GM12878 (cell line): Measurements from ENCODE around the gene ISG20. TPM values are rescaled to one million over a fixed set of nuclear protein-coding genes. Genes with fewer than 3 reads are reported as not detected.
A peak's percentile ranks its signal among the peaks of the same experiment; 100 is the strongest.

Source experiments
- ATAC-seq: fragments of 200-7000 bp; cut with Tn5 transposase; 3 replicates; pipeline ENCODE4 v1.9.1; 2020; ENCODE audit warnings: mild to moderate bottlenecking, moderate library complexity
- BruUV-seq: library from RNA; stranded (reverse); fragments of 400-500 nt; replicated peaks from 2 replicates; lab custom pipeline; 2021; lab: Mats Ljungman, UMichigan
- CTCF ChIA-PET: fragments of 300-600 bp; sonication (Branson Sonifier 250); formaldehyde crosslinking; extraction: SDS; loops from one replicate; lab custom pipeline; 2021; ENCODE audit warnings: inconsistent platforms; lab: Yijun Ruan, JAX
- POLR2A ChIA-PET: fragments of 350-600 bp; formaldehyde crosslinking; extraction: SDS; loops from one replicate; lab custom pipeline; 2021; ENCODE audit warnings: inconsistent platforms; lab: Charles Lee
- RAD21 ChIA-PET: fragments of 300-600 bp; sonication (Branson Sonifier 250); formaldehyde crosslinking; loops from one replicate; lab custom pipeline; 2023; ENCODE audit warnings: antibody characterized with exemption; ENCODE audit not compliant: unreplicated experiment; lab: Charles Lee
- SMC1A ChIA-PET: fragments of 300-600 bp; sonication (Branson Sonifier 250); formaldehyde crosslinking; loops from one replicate; lab custom pipeline; 2023; ENCODE audit not compliant: unreplicated experiment, uncharacterized antibody; lab: Charles Lee
- DNase-seq: peaks from one replicate; pipeline ENCODE4 v3.0.0-alpha.2; 2011; ENCODE audit warnings: low read depth, low spot score
- FAIRE-seq: peaks from 3 replicates; lab custom pipeline; 2011; peaks lifted over from hg19 to GRCh38; lab: Jason Lieb, UNC
- H2AFZ ChIP-seq: 2 replicates; pipeline ENCODE4 v1.6.0; 2011; ENCODE audit warnings: low read depth, low read length, control low read depth; ENCODE audit not compliant: control insufficient read depth
- H3K27ac ChIP-seq: 2 replicates; pipeline ENCODE4 v1.5.1; 2011; ENCODE audit warnings: control low read depth; ENCODE audit not compliant: control insufficient read depth, insufficient read depth
- H3K27me3 ChIP-seq, 2 experiments: replicated peaks in 1 of 2; 2 replicates each; pipeline versions ENCODE4 v1.6.0 to v1.6.1; 2011; ENCODE audit warnings: low read length in 1 of 2; ENCODE audit not compliant: control insufficient read depth in 2 of 2, insufficient read depth in 2 of 2
- H3K36me3 ChIP-seq, 2 experiments: 2 replicates each; pipeline ENCODE4 v1.5.1; 2011; ENCODE audit warnings: low read length in 1 of 2; ENCODE audit not compliant: control insufficient read depth in 2 of 2, insufficient read depth in 2 of 2
- H3K4me1 ChIP-seq: 2 replicates; pipeline ENCODE4 v1.6.1; 2011; ENCODE audit warnings: mild to moderate bottlenecking, low read length, moderate library complexity, mixed read lengths; ENCODE audit not compliant: control insufficient read depth, insufficient read depth
- H3K4me2 ChIP-seq: 2 replicates; pipeline ENCODE4 v1.6.0; 2011; ENCODE audit warnings: control low read depth; ENCODE audit not compliant: control insufficient read depth, insufficient read depth
- H3K4me3 ChIP-seq: fragments of 200-600 bp; sonication (generic); 2 replicates; pipeline ENCODE4 v1.5.1; 2016
- H3K79me2 ChIP-seq: 2 replicates; pipeline ENCODE4 v1.6.0; 2011; ENCODE audit warnings: low read length; ENCODE audit not compliant: control insufficient read depth, insufficient read depth
- H3K9ac ChIP-seq: 2 replicates; pipeline ENCODE4 v1.8.0; 2011; ENCODE audit warnings: low read length, control low read depth, mixed read lengths; ENCODE audit not compliant: control insufficient read depth, insufficient read depth
- H3K9me3 ChIP-seq: replicated peaks from 3 replicates; pipeline ENCODE4 v1.5.1; 2011; ENCODE audit warnings: mild to moderate bottlenecking, low read length; ENCODE audit not compliant: control insufficient read depth, insufficient read depth
- H4K20me1 ChIP-seq: 2 replicates; pipeline ENCODE4 v1.6.0; 2011; ENCODE audit not compliant: control insufficient read depth, insufficient read depth
- CBFB ChIP-seq: IDR thresholded peaks from 2 replicates; pipeline ENCODE4 v1.6.1; 2016; ENCODE audit warnings: antibody characterized with exemption, low read depth
- CHD1 ChIP-seq: IDR thresholded peaks from 2 replicates; pipeline ENCODE4 v1.6.1; 2012; ENCODE audit warnings: low read depth, low read length, improper control_type of control experiment
- FOXK2 ChIP-seq: fragments of 450-650 bp; IDR thresholded peaks from 2 replicates; pipeline ENCODE4 v1.6.1; 2017; ENCODE audit warnings: mild to moderate bottlenecking, moderate library complexity
- NFIC ChIP-seq: IDR thresholded peaks from 2 replicates; pipeline ENCODE4 v1.6.1; 2012; ENCODE audit warnings: low read depth, mild to moderate bottlenecking, inconsistent platforms, low read length, moderate library complexity
- POLR2AphosphoS5 ChIP-seq: IDR thresholded peaks from 2 replicates; pipeline ENCODE4 v1.6.1; 2011; ENCODE audit warnings: mild to moderate bottlenecking, low read length, inconsistent platforms
- POU2F2 ChIP-seq: IDR thresholded peaks from 3 replicates; pipeline ENCODE4 v1.6.1; 2011; ENCODE audit warnings: low read depth, mild to moderate bottlenecking, low read length, borderline replicate concordance
- RCOR1 ChIP-seq: conservative IDR thresholded peaks from 2 replicates; pipeline ENCODE4 v1.6.1; 2012; ENCODE audit warnings: low read depth, low read length, improper control_type of control experiment
- ZNF207 ChIP-seq: fragments of 450-650 bp; IDR thresholded peaks from 2 replicates; pipeline ENCODE4 v1.6.1; 2014; ENCODE audit warnings: antibody characterized with exemption, mild to moderate bottlenecking, borderline replicate concordance
- ZNF217 ChIP-seq: fragments of 450-650 bp; IDR thresholded peaks from 2 replicates; pipeline ENCODE4 v1.6.1; 2017; ENCODE audit warnings: antibody characterized with exemption, mild to moderate bottlenecking
- ZNF384 ChIP-seq: IDR thresholded peaks from 2 replicates; pipeline ENCODE4 v1.6.1; 2012; ENCODE audit warnings: low read depth, mild to moderate bottlenecking, low read length, improper control_type of control experiment, borderline replicate concordance
- WGBS: methylation state at CpG from one replicate; pipeline ENCODE4 v1.1.6; 2016; ENCODE audit warnings: low lambda C conversion rate; ENCODE audit not compliant: insufficient replicate concordance, insufficient coverage; ENCODE audit errors: missing lambda C conversion rate; 5-methylcytosine and 5-hydroxymethylcytosine counted together
- in situ Hi-C: fragments of 300-500 bp; cut with MboI; formaldehyde crosslinking; loops from 9 replicates; pipeline ENCODE4 v1.14.3; 2018; ENCODE audit warnings: mixed read lengths
- intact Hi-C: fragments of 100-400 bp; cut with micrococcal nuclease; formaldehyde crosslinking; loops from one replicate; pipeline ENCODE4 v1.14.2; 2022; ENCODE audit not compliant: unreplicated experiment
- microRNA counts: library from miRNA; unstranded; fragments of <30 nt; microRNA quantifications from one replicate; lab custom pipeline; 2016
- microRNA-seq: library from miRNA; unstranded; fragments of <30 nt; microRNA quantifications from one replicate; pipeline ENCODE4, GENCODE V29; 2018
- polyA plus RNA-seq, 11 experiments: library from polyadenylated mRNA; depleted of rRNA in 4 of 11; unstranded in 6 of 11; stranded (reverse) in 5 of 11; fragments of >200 nt; fragmentation: Nextera tagmentation in 4 of 11; fragmentation: Illumina TruSeq in 1 of 11; extraction: Ambion mirVana in 4 of 11; extraction: Trizol in 1 of 11; gene quantifications; 1 replicate in 1 of 11; 2 replicates in 10 of 11; pipeline versions ENCODE4 v1.2.1 to v1.2.3, GENCODE V29; 2011 to 2016; ENCODE audit warnings: inconsistent platforms in 2 of 11, missing spikeins in 2 of 11, low read depth in 1 of 11
- small RNA-seq: library from RNA; depleted of rRNA; stranded (forward); fragments of <200 nt; gene quantifications from one replicate; pipeline ENCODE3, GENCODE V24; 2014
- total RNA-seq, 4 experiments: library from RNA; depleted of rRNA in 3 of 4; stranded (reverse); fragments of >200 nt in 3 of 4; fragmentation: Illumina TruSeq in 1 of 4; extraction: Trizol in 1 of 4; gene quantifications; 2 replicates each; pipeline versions ENCODE4 v1.2.1 to v1.2.3, GENCODE V29; 2013 to 2021
- TF ChIP-seq, protein P1 (sequence below): fragments of 450-650 bp; IDR thresholded peaks from 2 replicates; pipeline ENCODE4 v1.6.1; 2014; ENCODE audit warnings: mild to moderate bottlenecking
- TF ChIP-seq, protein P2 (sequence below): IDR thresholded peaks from 2 replicates; pipeline ENCODE4 v1.6.1; 2011; ENCODE audit warnings: low read depth, low read length, improper control_type of control experiment, borderline replicate concordance

The ISG20 gene
- total and polyA plus RNA-seq, 10 of the 15 experiments (the other 5 are each of a cell fraction or from before 2014, with no cell fraction given) = 23.4 to 210 (median 85.9) TPM

DNA sequence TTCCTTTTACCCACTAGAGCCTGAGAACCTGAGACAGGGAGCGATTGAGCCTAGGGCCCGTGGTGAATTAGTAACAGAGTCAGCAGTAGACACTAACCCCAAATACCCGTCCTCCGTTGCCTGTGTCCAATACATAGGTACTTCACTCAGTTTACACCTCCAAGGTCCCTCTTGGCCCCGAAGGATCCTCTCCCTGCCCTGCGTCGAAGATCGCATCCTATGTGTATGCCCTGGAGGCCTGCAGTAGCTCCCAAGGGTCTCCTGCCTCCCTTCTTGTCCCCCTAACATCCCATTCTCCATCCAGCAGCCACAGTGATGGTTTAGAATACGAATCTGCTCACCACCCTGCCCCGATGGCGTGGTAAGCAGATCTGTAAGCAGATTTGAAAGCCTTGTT lies 67.0 kb downstream of the ISG20 start:
- ChIA-PET RAD21 (no interaction called here), CTCF (interaction anchor here (1.4 kb wide), 1 partner anchor 82 kb away, joined by 6 read pairs; no protein-coding TSS in a partner anchor), SMC1A (no interaction called here), POLR2A (no interaction called here)
- no peaks in the 10 kb centered on the region for H3K9me3 ChIP-seq
- H3K9ac ChIP-seq = no peak overlapping the region
- H2AFZ ChIP-seq = no peak overlapping the region
- BruUV-seq = no TSS peak
- DNase-seq = no peak
- H4K20me1 ChIP-seq = no peaks in the 10 kb centered on the region
- no peak overlapping the region for H3K4me3 ChIP-seq
- in situ Hi-C loops (no loop called here), intact Hi-C loops (no loop called here)
- ATAC-seq = no peak
- peaks cover 3 to 8% of the 10 kb centered on the region in 2 experiments; a peak in 3 of 4 replicates for H3K27me3 ChIP-seq
- H3K36me3 ChIP-seq = no peaks in the 10 kb centered on the region
- no peaks in the 10 kb centered on the region for H3K79me2 ChIP-seq
- FAIRE-seq = no peak
- H3K4me2 ChIP-seq = no peak overlapping the region
- TF ChIP-seq ZNF217 (no peak), POU2F2 (no peak), FOXK2 (no peak), NFIC (no peak), ZNF384 (no peak), CHD1 (no peak), CBFB (no peak), RCOR1 (no peak), POLR2AphosphoS5 (no peak), ZNF207 (no peak)
- TF ChIP-seq, protein P1, sequence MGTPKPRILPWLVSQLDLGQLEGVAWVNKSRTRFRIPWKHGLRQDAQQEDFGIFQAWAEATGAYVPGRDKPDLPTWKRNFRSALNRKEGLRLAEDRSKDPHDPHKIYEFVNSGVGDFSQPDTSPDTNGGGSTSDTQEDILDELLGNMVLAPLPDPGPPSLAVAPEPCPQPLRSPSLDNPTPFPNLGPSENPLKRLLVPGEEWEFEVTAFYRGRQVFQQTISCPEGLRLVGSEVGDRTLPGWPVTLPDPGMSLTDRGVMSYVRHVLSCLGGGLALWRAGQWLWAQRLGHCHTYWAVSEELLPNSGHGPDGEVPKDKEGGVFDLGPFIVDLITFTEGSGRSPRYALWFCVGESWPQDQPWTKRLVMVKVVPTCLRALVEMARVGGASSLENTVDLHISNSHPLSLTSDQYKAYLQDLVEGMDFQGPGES = no peak
- TF ChIP-seq, protein P2, sequence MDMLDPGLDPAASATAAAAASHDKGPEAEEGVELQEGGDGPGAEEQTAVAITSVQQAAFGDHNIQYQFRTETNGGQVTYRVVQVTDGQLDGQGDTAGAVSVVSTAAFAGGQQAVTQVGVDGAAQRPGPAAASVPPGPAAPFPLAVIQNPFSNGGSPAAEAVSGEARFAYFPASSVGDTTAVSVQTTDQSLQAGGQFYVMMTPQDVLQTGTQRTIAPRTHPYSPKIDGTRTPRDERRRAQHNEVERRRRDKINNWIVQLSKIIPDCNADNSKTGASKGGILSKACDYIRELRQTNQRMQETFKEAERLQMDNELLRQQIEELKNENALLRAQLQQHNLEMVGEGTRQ = no peak
- WGBS = 51% methylated on average over 11 of the region's 11 CpGs
- no peak overlapping the region for H3K27ac ChIP-seq
- H3K4me1 ChIP-seq = no peaks in the 10 kb centered on the region

MicroRNAs encoded within 50 kb of the gene (microRNA counts, 767-probe panel; counts per million panel counts)
- microRNA hsa-miR-1179 (lab: Ali Mortazavi, UCI) (55.3 counts per million), microRNA hsa-miR-7-5p (lab: Ali Mortazavi, UCI) (1,853 counts per million, percentile 71 among the panel's probes with 10 or more counts)

Small RNAs within 50 kb of the gene (microRNA-seq; reads per million reads assigned to microRNA genes)
- gene MIR1179 = 0.94 reads per million
- gene MIR3529 = not detected
- gene MIR7-2 = not detected

Small RNAs within 50 kb of the gene (small RNA-seq; reads per million reads assigned to genes)
- gene MIR1179 (not detected), gene MIR7-2 (not detected)

Other genes starting within 250 kb of the ISG20 start
- gene MRPL46, start 171.6 kb upstream of the ISG20 start, total RNA-seq (2014; rRNA removed) = 33.0 and 37.4 TPM in 2 replicates
- gene MRPL46, start 171.6 kb upstream of the ISG20 start, total RNA-seq (2014; rRNA removed; fragmentation: Illumina TruSeq; extraction: Trizol) = 41.1 and 42.4 TPM in 2 replicates
- 37.9 and 39.5 TPM in 2 replicates for gene MRPL46, start 171.6 kb upstream of the ISG20 start, total RNA-seq (2021)
- 48.5 and 50.4 TPM in 2 replicates for gene MRPL46, start 171.6 kb upstream of the ISG20 start, polyA plus RNA-seq (2011; rRNA removed)
- gene MRPL46, start 171.6 kb upstream of the ISG20 start, polyA plus RNA-seq (2014; fragmentation: Illumina TruSeq; extraction: Trizol) = 40.5 and 41.7 TPM in 2 replicates
- 10 to 100 TPM; 55.3 to 66.9 TPM for gene MRPL46, start 171.6 kb upstream of the ISG20 start, polyA plus RNA-seq (2014; fragmentation: Nextera tagmentation; extraction: Ambion mirVana)
- gene MRPL46, start 171.6 kb upstream of the ISG20 start, polyA plus RNA-seq (2014; rRNA removed) = 54.6 and 57.7 TPM in 2 replicates
- gene MRPL46, start 171.6 kb upstream of the ISG20 start, polyA plus RNA-seq (2016; fragmentation: Nextera tagmentation; extraction: Ambion mirVana) = 10 to 100 TPM; 95.9 to 96.7 TPM
- gene MRPS11, start 171.3 kb upstream of the ISG20 start, total RNA-seq (2014; rRNA removed) = 65.2 and 71.8 TPM in 2 replicates
- 50.4 and 55.1 TPM in 2 replicates for gene MRPS11, start 171.3 kb upstream of the ISG20 start, total RNA-seq (2014; rRNA removed; fragmentation: Illumina TruSeq; extraction: Trizol)
- gene MRPS11, start 171.3 kb upstream of the ISG20 start, total RNA-seq (2021) = 72.2 and 73.7 TPM in 2 replicates
- gene MRPS11, start 171.3 kb upstream of the ISG20 start, polyA plus RNA-seq (2011; rRNA removed) = 77.5 and 104 TPM in 2 replicates
- gene MRPS11, start 171.3 kb upstream of the ISG20 start, polyA plus RNA-seq (2014; fragmentation: Illumina TruSeq; extraction: Trizol) = 24.6 and 57.9 TPM in 2 replicates
- 10 to 100 TPM; 37.1 to 44.3 TPM for gene MRPS11, start 171.3 kb upstream of the ISG20 start, polyA plus RNA-seq (2014; fragmentation: Nextera tagmentation; extraction: Ambion mirVana)
- gene MRPS11, start 171.3 kb upstream of the ISG20 start, polyA plus RNA-seq (2014; rRNA removed) = 99.9 and 103 TPM in 2 replicates
- 100 to 1,000 TPM; 138 to 148 TPM for gene MRPS11, start 171.3 kb upstream of the ISG20 start, polyA plus RNA-seq (2016; fragmentation: Nextera tagmentation; extraction: Ambion mirVana)
- 1.7 and 2.7 TPM in 2 replicates for gene DET1, start 92.3 kb upstream of the ISG20 start, total RNA-seq (2014; rRNA removed)
- 0.94 and 1.0 TPM in 2 replicates for gene DET1, start 92.3 kb upstream of the ISG20 start, total RNA-seq (2014; rRNA removed; fragmentation: Illumina TruSeq; extraction: Trizol)
- 0.82 and 2.1 TPM in 2 replicates for gene DET1, start 92.3 kb upstream of the ISG20 start, total RNA-seq (2021)
- gene DET1, start 92.3 kb upstream of the ISG20 start, polyA plus RNA-seq (2011; rRNA removed) = 1.2 and 1.6 TPM in 2 replicates
- gene DET1, start 92.3 kb upstream of the ISG20 start, polyA plus RNA-seq (2014; fragmentation: Illumina TruSeq; extraction: Trizol) = 0.73 and 1.5 TPM in 2 replicates
- gene DET1, start 92.3 kb upstream of the ISG20 start, polyA plus RNA-seq (2014; fragmentation: Nextera tagmentation; extraction: Ambion mirVana) = under 1 TPM; 0.16 to 0.50 TPM
- 1.7 TPM in 2 replicates for gene DET1, start 92.3 kb upstream of the ISG20 start, polyA plus RNA-seq (2014; rRNA removed)
- 1 to 10 TPM; 1.1 to 1.3 TPM for gene DET1, start 92.3 kb upstream of the ISG20 start, polyA plus RNA-seq (2016; fragmentation: Nextera tagmentation; extraction: Ambion mirVana)
- gene AEN, start 17.7 kb upstream of the ISG20 start, total RNA-seq (2014; rRNA removed) = 76.0 and 81.2 TPM in 2 replicates
- gene AEN, start 17.7 kb upstream of the ISG20 start, total RNA-seq (2014; rRNA removed; fragmentation: Illumina TruSeq; extraction: Trizol) = 39.9 and 44.5 TPM in 2 replicates
- gene AEN, start 17.7 kb upstream of the ISG20 start, total RNA-seq (2021) = 67.2 and 74.4 TPM in 2 replicates
- 32.5 and 44.7 TPM in 2 replicates for gene AEN, start 17.7 kb upstream of the ISG20 start, polyA plus RNA-seq (2011; rRNA removed)
- gene AEN, start 17.7 kb upstream of the ISG20 start, polyA plus RNA-seq (2014; fragmentation: Illumina TruSeq; extraction: Trizol) = 25.8 and 33.5 TPM in 2 replicates
- 10 to 100 TPM; 11.7 to 12.0 TPM for gene AEN, start 17.7 kb upstream of the ISG20 start, polyA plus RNA-seq (2014; fragmentation: Nextera tagmentation; extraction: Ambion mirVana)
- 62.8 and 66.1 TPM in 2 replicates for gene AEN, start 17.7 kb upstream of the ISG20 start, polyA plus RNA-seq (2014; rRNA removed)
- 10 to 100 TPM; 78.0 to 78.8 TPM for gene AEN, start 17.7 kb upstream of the ISG20 start, polyA plus RNA-seq (2016; fragmentation: Nextera tagmentation; extraction: Ambion mirVana)
- not detected in 2 replicates for gene ACAN, start 164.4 kb downstream of the ISG20 start, total RNA-seq (2014; rRNA removed)
- gene ACAN, start 164.4 kb downstream of the ISG20 start, total RNA-seq (2014; rRNA removed; fragmentation: Illumina TruSeq; extraction: Trizol) = not detected in 2 replicates
- not detected in 2 replicates for gene ACAN, start 164.4 kb downstream of the ISG20 start, total RNA-seq (2021)
- gene ACAN, start 164.4 kb downstream of the ISG20 start, polyA plus RNA-seq (2011; rRNA removed) = not detected in 2 replicates
- gene ACAN, start 164.4 kb downstream of the ISG20 start, polyA plus RNA-seq (2014; fragmentation: Illumina TruSeq; extraction: Trizol) = not detected in 2 replicates
- gene ACAN, start 164.4 kb downstream of the ISG20 start, polyA plus RNA-seq (2014; fragmentation: Nextera tagmentation; extraction: Ambion mirVana) = not detected
- gene ACAN, start 164.4 kb downstream of the ISG20 start, polyA plus RNA-seq (2014; rRNA removed) = not detected in 2 replicates
- gene ACAN, start 164.4 kb downstream of the ISG20 start, polyA plus RNA-seq (2016; fragmentation: Nextera tagmentation; extraction: Ambion mirVana) = not detected